ENCODE results near the gene DNER. TPM values are rescaled to one million over a fixed set of nuclear protein-coding genes. Genes with fewer than 3 reads are reported as not detected.

The DNER gene
- total and polyA plus RNA-seq, 10 of the 15 experiments (the other 5 are each of a cell fraction or from before 2014, with no cell fraction given): 0.04 to 0.08 (median 0.07) TPM; not detected in 7

DNA sequence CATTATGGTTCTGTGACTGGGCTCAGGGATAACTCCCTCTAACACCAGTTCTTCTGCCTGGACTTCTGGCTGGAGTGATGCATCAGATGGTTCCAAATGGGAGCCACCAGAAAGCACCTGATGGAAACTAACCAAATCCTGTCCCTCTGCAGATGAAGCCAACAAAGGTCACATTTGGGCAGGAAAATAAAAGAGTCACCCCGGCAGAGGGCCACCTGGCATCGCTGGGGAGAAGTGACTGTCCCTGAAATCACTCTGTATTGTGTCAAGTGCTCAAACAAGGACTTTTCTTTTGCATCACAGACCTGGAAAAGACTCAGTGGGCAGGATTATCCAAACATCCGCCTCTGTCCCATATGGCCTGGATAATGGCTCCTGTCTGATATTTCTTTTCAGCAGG lies 47.5 kb downstream of the DNER start:
- H3K9me3 ChIP-seq (replicated peaks; ENCODE audit: control insufficient read depth, insufficient read depth, low read length): no peaks in the 10 kb centered on the region
- POLR2A ChIA-PET: no interaction called here
- intact Hi-C loops (cut with micrococcal nuclease; ENCODE audit: unreplicated experiment) (no loop called here), in situ Hi-C loops (cut with MboI) (no loop called here)
- TF ChIP-seq, protein P1, sequence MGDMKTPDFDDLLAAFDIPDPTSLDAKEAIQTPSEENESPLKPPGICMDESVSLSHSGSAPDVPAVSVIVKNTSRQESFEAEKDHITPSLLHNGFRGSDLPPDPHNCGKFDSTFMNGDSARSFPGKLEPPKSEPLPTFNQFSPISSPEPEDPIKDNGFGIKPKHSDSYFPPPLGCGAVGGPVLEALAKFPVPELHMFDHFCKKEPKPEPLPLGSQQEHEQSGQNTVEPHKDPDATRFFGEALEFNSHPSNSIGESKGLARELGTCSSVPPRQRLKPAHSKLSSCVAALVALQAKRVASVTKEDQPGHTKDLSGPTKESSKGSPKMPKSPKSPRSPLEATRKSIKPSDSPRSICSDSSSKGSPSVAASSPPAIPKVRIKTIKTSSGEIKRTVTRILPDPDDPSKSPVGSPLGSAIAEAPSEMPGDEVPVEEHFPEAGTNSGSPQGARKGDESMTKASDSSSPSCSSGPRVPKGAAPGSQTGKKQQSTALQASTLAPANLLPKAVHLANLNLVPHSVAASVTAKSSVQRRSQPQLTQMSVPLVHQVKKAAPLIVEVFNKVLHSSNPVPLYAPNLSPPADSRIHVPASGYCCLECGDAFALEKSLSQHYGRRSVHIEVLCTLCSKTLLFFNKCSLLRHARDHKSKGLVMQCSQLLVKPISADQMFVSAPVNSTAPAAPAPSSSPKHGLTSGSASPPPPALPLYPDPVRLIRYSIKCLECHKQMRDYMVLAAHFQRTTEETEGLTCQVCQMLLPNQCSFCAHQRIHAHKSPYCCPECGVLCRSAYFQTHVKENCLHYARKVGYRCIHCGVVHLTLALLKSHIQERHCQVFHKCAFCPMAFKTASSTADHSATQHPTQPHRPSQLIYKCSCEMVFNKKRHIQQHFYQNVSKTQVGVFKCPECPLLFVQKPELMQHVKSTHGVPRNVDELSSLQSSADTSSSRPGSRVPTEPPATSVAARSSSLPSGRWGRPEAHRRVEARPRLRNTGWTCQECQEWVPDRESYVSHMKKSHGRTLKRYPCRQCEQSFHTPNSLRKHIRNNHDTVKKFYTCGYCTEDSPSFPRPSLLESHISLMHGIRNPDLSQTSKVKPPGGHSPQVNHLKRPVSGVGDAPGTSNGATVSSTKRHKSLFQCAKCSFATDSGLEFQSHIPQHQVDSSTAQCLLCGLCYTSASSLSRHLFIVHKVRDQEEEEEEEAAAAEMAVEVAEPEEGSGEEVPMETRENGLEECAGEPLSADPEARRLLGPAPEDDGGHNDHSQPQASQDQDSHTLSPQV (IDR thresholded peaks at IDR 0.05): no peak
- TF ChIP-seq TAF1 (IDR thresholded peaks at IDR 0.05; ENCODE audit: borderline replicate concordance, low read depth, low read length) (no peak), IKZF2 (IDR thresholded peaks at IDR 0.05) (no peak), NR2F1 (conservative IDR thresholded peaks at IDR 0.05) (no peak), DPF2 (IDR thresholded peaks at IDR 0.05) (no peak), NFXL1 (IDR thresholded peaks at IDR 0.05; ENCODE audit: borderline replicate concordance) (no peak), BMI1 (IDR thresholded peaks at IDR 0.05; ENCODE audit: borderline replicate concordance) (no peak), SREBF1 (IDR thresholded peaks at IDR 0.05; ENCODE audit: low read length) (no peak), KDM1A (IDR thresholded peaks at IDR 0.05; ENCODE audit: borderline replicate concordance) (no peak), RAD21 (IDR thresholded peaks at IDR 0.05; ENCODE audit: insufficient read depth, low read depth, low read length) (no peak), HDAC6 (IDR thresholded peaks at IDR 0.05; ENCODE audit: unreplicated experiment) (no peak), SMAD1 (IDR thresholded peaks at IDR 0.05; ENCODE audit: low read depth, partially characterized antibody) (no peak), JUND (IDR thresholded peaks at IDR 0.05; ENCODE audit: low read depth, low read length) (no peak), ZBED1 (IDR thresholded peaks at IDR 0.05; ENCODE audit: borderline replicate concordance) (no peak), SUZ12 (IDR thresholded peaks at IDR 0.05; ENCODE audit: unreplicated experiment) (no peak)
- TF ChIP-seq, protein P2, sequence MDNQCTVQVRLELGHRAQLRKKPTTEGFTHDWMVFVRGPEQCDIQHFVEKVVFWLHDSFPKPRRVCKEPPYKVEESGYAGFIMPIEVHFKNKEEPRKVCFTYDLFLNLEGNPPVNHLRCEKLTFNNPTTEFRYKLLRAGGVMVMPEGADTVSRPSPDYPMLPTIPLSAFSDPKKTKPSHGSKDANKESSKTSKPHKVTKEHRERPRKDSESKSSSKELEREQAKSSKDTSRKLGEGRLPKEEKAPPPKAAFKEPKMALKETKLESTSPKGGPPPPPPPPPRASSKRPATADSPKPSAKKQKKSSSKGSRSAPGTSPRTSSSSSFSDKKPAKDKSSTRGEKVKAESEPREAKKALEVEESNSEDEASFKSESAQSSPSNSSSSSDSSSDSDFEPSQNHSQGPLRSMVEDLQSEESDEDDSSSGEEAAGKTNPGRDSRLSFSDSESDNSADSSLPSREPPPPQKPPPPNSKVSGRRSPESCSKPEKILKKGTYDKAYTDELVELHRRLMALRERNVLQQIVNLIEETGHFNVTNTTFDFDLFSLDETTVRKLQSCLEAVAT (IDR thresholded peaks at IDR 0.05): no peak
- TF ChIP-seq, protein P3, sequence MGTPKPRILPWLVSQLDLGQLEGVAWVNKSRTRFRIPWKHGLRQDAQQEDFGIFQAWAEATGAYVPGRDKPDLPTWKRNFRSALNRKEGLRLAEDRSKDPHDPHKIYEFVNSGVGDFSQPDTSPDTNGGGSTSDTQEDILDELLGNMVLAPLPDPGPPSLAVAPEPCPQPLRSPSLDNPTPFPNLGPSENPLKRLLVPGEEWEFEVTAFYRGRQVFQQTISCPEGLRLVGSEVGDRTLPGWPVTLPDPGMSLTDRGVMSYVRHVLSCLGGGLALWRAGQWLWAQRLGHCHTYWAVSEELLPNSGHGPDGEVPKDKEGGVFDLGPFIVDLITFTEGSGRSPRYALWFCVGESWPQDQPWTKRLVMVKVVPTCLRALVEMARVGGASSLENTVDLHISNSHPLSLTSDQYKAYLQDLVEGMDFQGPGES (IDR thresholded peaks at IDR 0.05): no peak
- TF ChIP-seq, protein P4, sequence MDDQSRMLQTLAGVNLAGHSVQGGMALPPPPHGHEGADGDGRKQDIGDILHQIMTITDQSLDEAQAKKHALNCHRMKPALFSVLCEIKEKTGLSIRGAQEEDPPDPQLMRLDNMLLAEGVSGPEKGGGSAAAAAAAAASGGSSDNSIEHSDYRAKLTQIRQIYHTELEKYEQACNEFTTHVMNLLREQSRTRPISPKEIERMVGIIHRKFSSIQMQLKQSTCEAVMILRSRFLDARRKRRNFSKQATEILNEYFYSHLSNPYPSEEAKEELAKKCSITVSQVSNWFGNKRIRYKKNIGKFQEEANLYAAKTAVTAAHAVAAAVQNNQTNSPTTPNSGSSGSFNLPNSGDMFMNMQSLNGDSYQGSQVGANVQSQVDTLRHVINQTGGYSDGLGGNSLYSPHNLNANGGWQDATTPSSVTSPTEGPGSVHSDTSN (IDR thresholded peaks at IDR 0.05; ENCODE audit: insufficient replicate concordance, low read depth, low read length): no peak
- H3K4me1 ChIP-seq (ENCODE audit: control insufficient read depth, insufficient read depth, low read length): no peaks in the 10 kb centered on the region
- no peaks in the 10 kb centered on the region for H4K20me1 ChIP-seq (ENCODE audit: control insufficient read depth, insufficient read depth)
- no peaks in the 10 kb centered on the region for H3K36me3 ChIP-seq (ENCODE audit: control insufficient read depth in 2 of 2, insufficient read depth in 2 of 2, low read length in 1 of 2)
- H3K4me3 ChIP-seq: no peak overlapping the region
- CTCF ChIA-PET: interaction anchor here (1.0 kb wide), 1 partner anchor 356 kb away, joined by 3 read pairs; no protein-coding TSS in a partner anchor
- SMC1A ChIA-PET (ENCODE audit: uncharacterized antibody, unreplicated experiment): no interaction called here
- no peak for ATAC-seq
- H3K4me2 ChIP-seq (ENCODE audit: control insufficient read depth, insufficient read depth): no peak overlapping the region
- no peaks in the 10 kb centered on the region for H3K27me3 ChIP-seq (replicated peaks in 1 of 2; ENCODE audit: control insufficient read depth in 2 of 2, insufficient read depth in 2 of 2, low read length in 1 of 2)
- 16% methylated on average over 3 of the region's 3 CpGs for WGBS (ENCODE audit: insufficient coverage, insufficient replicate concordance, low lambda C conversion rate, missing lambda C conversion rate)
- FAIRE-seq: no peak
- no peak for DNase-seq (ENCODE audit: low read depth, low spot score)
- no peak overlapping the region for H2AFZ ChIP-seq (ENCODE audit: control insufficient read depth, low read depth, low read length)
- BruUV-seq (replicated peaks): no TSS peak
- RAD21 ChIA-PET (ENCODE audit: unreplicated experiment): no interaction called here
- no peak overlapping the region for H3K9ac ChIP-seq (ENCODE audit: control insufficient read depth, insufficient read depth, low read length)
- H3K79me2 ChIP-seq (ENCODE audit: control insufficient read depth, insufficient read depth, low read length): no peaks in the 10 kb centered on the region
- H3K27ac ChIP-seq (ENCODE audit: control insufficient read depth, insufficient read depth): no peak overlapping the region
